HCT116 (cell line): ENCODE data around the gene ATP6V0C.

Experiments used
- ELF1 ChIP-seq: IDR thresholded peaks from 2 replicates; pipeline ENCODE4 v1.6.1; 2012; ENCODE audit warnings: low read depth, borderline replicate concordance
- EZH2 ChIP-seq: fragments of 200-600 bp; sonication (generic); IDR thresholded peaks from 2 replicates; pipeline ENCODE4 v1.6.1; 2017; ENCODE audit warnings: antibody characterized with exemption, mixed run types
- MAX ChIP-seq: IDR thresholded peaks from 2 replicates; pipeline ENCODE4 v1.6.1; 2012
- POLR2A ChIP-seq: IDR thresholded peaks from 2 replicates; pipeline ENCODE4 v1.7.0; 2011; ENCODE audit warnings: borderline replicate concordance; ENCODE audit not compliant: insufficient read depth, insufficient read length; ENCODE audit errors: extremely low read depth
- POLR2AphosphoS5 ChIP-seq: IDR thresholded peaks from 2 replicates; pipeline ENCODE4 v1.6.1; 2011; ENCODE audit warnings: mild to moderate bottlenecking, low read depth, low read length, moderate library complexity
- SP1 ChIP-seq: IDR thresholded peaks from 2 replicates; pipeline ENCODE4 v1.6.1; 2012; ENCODE audit warnings: low read depth
- SRF ChIP-seq: IDR thresholded peaks from 2 replicates; pipeline ENCODE4 v1.6.1; 2012; ENCODE audit warnings: low read depth
- TCF7L2 ChIP-seq: IDR thresholded peaks from 2 replicates; pipeline ENCODE4 v1.7.0; 2011; ENCODE audit warnings: borderline replicate concordance, inconsistent platforms; ENCODE audit not compliant: insufficient read depth, insufficient read length; ENCODE audit errors: extremely low read depth
- ZBTB33 ChIP-seq: IDR thresholded peaks from 2 replicates; pipeline ENCODE4 v1.6.1; 2011; ENCODE audit warnings: mild to moderate bottlenecking, low read length, moderate library complexity; ENCODE audit not compliant: insufficient replicate concordance; ENCODE audit errors: extremely low read depth
- ZNF274 ChIP-seq: fragments of 200-500 bp; sonication (Bioruptor generic); IDR thresholded peaks from 2 replicates; pipeline ENCODE4 v1.6.1; 2014; ENCODE audit warnings: mild to moderate bottlenecking, low read depth, low read length, inconsistent platforms
- TF ChIP-seq, protein P1 (sequence below), 3 experiments: fragments of 200-600 bp in 1 of 3; sonication (generic) in 1 of 3; IDR thresholded peaks in 2 of 3; conservative IDR thresholded peaks in 1 of 3; 2 replicates each; pipeline ENCODE4 v1.5.1; 2012 to 2017; ENCODE audit warnings: low read depth in 2 of 3, low read length in 2 of 3, antibody characterized with exemption in 1 of 3, borderline replicate concordance in 1 of 3, control low read depth in 1 of 3, mild to moderate bottlenecking in 1 of 3, mixed read lengths in 1 of 3, mixed run types in 1 of 3, moderate library complexity in 1 of 3; ENCODE audit not compliant: insufficient read depth in 1 of 3

- TF ChIP-seq SRF (no peak), POLR2A (no peak), MAX (no peak), POLR2AphosphoS5 (no peak), ZNF274 (no peak), TCF7L2 (no peak), ZBTB33 (no peak), ELF1 (no peak), SP1 (no peak), EZH2 (no peak)
- TF ChIP-seq, protein P1, sequence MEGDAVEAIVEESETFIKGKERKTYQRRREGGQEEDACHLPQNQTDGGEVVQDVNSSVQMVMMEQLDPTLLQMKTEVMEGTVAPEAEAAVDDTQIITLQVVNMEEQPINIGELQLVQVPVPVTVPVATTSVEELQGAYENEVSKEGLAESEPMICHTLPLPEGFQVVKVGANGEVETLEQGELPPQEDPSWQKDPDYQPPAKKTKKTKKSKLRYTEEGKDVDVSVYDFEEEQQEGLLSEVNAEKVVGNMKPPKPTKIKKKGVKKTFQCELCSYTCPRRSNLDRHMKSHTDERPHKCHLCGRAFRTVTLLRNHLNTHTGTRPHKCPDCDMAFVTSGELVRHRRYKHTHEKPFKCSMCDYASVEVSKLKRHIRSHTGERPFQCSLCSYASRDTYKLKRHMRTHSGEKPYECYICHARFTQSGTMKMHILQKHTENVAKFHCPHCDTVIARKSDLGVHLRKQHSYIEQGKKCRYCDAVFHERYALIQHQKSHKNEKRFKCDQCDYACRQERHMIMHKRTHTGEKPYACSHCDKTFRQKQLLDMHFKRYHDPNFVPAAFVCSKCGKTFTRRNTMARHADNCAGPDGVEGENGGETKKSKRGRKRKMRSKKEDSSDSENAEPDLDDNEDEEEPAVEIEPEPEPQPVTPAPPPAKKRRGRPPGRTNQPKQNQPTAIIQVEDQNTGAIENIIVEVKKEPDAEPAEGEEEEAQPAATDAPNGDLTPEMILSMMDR (IDR thresholded peaks at IDR 0.05 in 2 of 3, conservative IDR thresholded peaks at IDR 0.05 in 1 of 3; ENCODE audit: borderline replicate concordance in 1 of 3, insufficient read depth in 1 of 3, low read depth in 2 of 3, low read length in 2 of 3), result no peak
Observed at GRCh38 chr16:2470603-2471015, 43.1 kb upstream of the ATP6V0C start.
